ENCODE data around the gene CHTOP. TPM values are rescaled to one million over a fixed set of nuclear protein-coding genes. Genes with fewer than 3 reads are reported as not detected.

CHTOP gene
- total and polyA plus RNA-seq, 2 of the 13 experiments (the other 11 are each of a cell fraction or from before 2014, with no cell fraction given) = 38.0 to 51.9 TPM

DNA sequence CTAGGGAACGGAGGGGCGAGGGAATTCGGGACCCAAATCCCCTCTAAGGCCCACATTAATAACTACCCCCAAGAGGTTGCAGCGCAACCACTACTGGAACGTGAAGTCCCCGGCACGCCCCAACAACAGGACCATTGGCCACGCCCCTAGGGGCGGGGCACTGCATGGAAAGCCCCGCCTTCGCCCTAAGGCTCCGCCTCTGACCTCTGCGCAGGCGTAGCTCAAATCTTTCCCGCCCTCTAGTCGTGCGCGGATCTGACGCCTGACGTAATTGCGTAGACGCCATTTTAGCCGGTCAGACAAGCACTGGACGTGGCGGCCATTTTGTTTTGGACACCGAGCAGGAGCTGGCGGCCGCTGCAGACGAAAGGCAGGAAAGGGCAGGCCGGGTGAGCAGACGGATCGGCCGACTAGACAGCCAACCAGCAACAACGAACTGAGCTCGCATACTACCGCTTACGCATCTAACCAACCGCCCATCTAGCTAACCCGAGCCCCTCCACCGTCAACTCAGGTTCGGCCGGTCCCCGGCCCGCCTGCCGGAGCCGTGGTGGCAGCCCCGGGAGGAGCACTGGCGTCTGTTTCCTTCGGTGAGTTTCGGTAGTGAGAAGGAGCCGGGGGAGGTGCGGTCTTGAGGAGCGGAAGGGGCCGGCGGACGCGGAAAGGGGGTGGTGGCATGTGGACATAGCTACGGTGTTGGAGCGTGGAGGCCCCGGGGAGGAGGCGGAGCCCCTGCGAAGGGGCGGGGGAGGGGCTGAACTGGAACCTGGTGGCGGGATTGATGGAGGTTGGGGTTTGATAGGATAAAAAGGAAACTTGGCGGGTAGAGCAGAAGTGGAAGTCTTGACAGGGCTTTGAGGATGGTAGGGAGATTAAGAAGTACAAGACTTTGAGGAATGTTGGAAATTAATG lies at the start of gene CHTOP (continued):
- no peak for TF ChIP-seq ZBTB4 (CRISPR knock-in tag; IDR thresholded peaks at IDR 0.05; ENCODE audit: borderline replicate concordance)
- TF ChIP-seq ZNF143 (CRISPR knock-in tag; IDR thresholded peaks at IDR 0.05) = 0 out of 2 replicates have a peak, but pooled peaks have one; percentile 28
- no peak for TF ChIP-seq NFE2L2 (IDR thresholded peaks at IDR 0.05; ENCODE audit: low read length)
- no peak; the same call in 1 of the 2 replicates for TF ChIP-seq TSC22D2 (CRISPR knock-in tag; IDR thresholded peaks at IDR 0.05; ENCODE audit: borderline replicate concordance)
- peak; percentile 90 for TF ChIP-seq HDAC1 (CRISPR knock-in tag; IDR thresholded peaks at IDR 0.05)
- peak; percentile 90 for TF ChIP-seq ZNF746 (CRISPR knock-in tag; IDR thresholded peaks at IDR 0.05)
- TF ChIP-seq, protein P1, sequence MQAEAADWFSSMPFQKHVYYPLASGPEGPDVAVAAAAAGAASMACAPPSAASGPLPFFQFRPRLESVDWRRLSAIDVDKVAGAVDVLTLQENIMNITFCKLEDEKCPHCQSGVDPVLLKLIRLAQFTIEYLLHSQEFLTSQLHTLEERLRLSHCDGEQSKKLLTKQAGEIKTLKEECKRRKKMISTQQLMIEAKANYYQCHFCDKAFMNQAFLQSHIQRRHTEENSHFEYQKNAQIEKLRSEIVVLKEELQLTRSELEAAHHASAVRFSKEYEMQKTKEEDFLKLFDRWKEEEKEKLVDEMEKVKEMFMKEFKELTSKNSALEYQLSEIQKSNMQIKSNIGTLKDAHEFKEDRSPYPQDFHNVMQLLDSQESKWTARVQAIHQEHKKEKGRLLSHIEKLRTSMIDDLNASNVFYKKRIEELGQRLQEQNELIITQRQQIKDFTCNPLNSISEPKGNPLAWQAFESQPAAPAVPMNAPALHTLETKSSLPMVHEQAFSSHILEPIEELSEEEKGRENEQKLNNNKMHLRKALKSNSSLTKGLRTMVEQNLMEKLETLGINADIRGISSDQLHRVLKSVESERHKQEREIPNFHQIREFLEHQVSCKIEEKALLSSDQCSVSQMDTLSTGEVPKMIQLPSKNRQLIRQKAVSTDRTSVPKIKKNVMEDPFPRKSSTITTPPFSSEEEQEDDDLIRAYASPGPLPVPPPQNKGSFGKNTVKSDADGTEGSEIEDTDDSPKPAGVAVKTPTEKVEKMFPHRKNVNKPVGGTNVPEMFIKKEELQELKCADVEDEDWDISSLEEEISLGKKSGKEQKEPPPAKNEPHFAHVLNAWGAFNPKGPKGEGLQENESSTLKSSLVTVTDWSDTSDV (CRISPR knock-in tag; IDR thresholded peaks at IDR 0.05) = no peak
- peak; percentile 58; the same call in 1 of the 2 replicates for TF ChIP-seq ZNF564 (CRISPR knock-in tag; IDR thresholded peaks at IDR 0.05)
- 0 out of 2 replicates have a peak, but pooled peaks have one; percentile 54 for TF ChIP-seq THYN1 (CRISPR knock-in tag; IDR thresholded peaks at IDR 0.05; ENCODE audit: borderline replicate concordance, low read depth)
- TF ChIP-seq, protein P2, sequence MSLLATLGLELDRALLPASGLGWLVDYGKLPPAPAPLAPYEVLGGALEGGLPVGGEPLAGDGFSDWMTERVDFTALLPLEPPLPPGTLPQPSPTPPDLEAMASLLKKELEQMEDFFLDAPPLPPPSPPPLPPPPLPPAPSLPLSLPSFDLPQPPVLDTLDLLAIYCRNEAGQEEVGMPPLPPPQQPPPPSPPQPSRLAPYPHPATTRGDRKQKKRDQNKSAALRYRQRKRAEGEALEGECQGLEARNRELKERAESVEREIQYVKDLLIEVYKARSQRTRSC (CRISPR knock-in tag; IDR thresholded peaks at IDR 0.05; ENCODE audit: low read depth) = no peak
- peak; percentile 80; the same call in 1 of the 2 replicates for TF ChIP-seq ZNF75D (CRISPR knock-in tag; IDR thresholded peaks at IDR 0.05; ENCODE audit: borderline replicate concordance)
- no peak for TF ChIP-seq ZBTB7A (CRISPR knock-in tag; IDR thresholded peaks at IDR 0.05)
- TF ChIP-seq, protein P3, sequence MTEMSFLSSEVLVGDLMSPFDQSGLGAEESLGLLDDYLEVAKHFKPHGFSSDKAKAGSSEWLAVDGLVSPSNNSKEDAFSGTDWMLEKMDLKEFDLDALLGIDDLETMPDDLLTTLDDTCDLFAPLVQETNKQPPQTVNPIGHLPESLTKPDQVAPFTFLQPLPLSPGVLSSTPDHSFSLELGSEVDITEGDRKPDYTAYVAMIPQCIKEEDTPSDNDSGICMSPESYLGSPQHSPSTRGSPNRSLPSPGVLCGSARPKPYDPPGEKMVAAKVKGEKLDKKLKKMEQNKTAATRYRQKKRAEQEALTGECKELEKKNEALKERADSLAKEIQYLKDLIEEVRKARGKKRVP (CRISPR knock-in tag; IDR thresholded peaks at IDR 0.05) = peak in 1 of 2 experiments; percentile 86; a peak in 2 of 4 replicates
- TF ChIP-seq ZNF382 (CRISPR knock-in tag; IDR thresholded peaks at IDR 0.05; ENCODE audit: borderline replicate concordance) = no peak
- 0 out of 4 replicates have a peak, but pooled peaks of 1 of the 2 experiments have one; percentile 46 for TF ChIP-seq EP300 (IDR thresholded peaks at IDR 0.05; ENCODE audit: low read depth in 2 of 2, low read length in 2 of 2)
- no peak for TF ChIP-seq EP300 (CRISPR knock-in tag; IDR thresholded peaks at IDR 0.05; ENCODE audit: borderline replicate concordance)
- peak; percentile 99 for TF ChIP-seq KAT8 (CRISPR knock-in tag; IDR thresholded peaks at IDR 0.05)
- TF ChIP-seq ZNF136 (CRISPR knock-in tag; IDR thresholded peaks at IDR 0.05; ENCODE audit: low read depth) = 0 out of 2 replicates have a peak, but pooled peaks have one; percentile 41
- peak; percentile 89 for TF ChIP-seq ZMYM4 (CRISPR knock-in tag; IDR thresholded peaks at IDR 0.05)
- TF ChIP-seq ZNF768 (CRISPR knock-in tag; IDR thresholded peaks at IDR 0.05) = no peak; the same call in 1 of the 2 replicates

All from HepG2 (cell line).